Upper lobe of left lung (tissue), 6 donors: Measurements from ENCODE around the gene ARID5B. TPM values are rescaled to one million over a fixed set of nuclear protein-coding genes. Genes with fewer than 3 reads are reported as not detected.

Experiments
- ATAC-seq, 2 donors: fragments of 200-7000 bp; cut with Tn5 transposase; one replicate each; pipeline ENCODE4 v1.9.1; 2022; ENCODE audit warnings: mild to moderate bottlenecking in 2 of 2, moderate library complexity in 2 of 2; ENCODE audit not compliant: low FRiP score in 2 of 2
- DNase-seq, 2 donors: peaks; one replicate each; pipeline ENCODE4 v3.0.0-alpha.2; 2019 to 2020
- H3K27ac ChIP-seq, 4 donors: fragments of 200-600 bp; sonication (generic); one replicate each; pipeline ENCODE4 v1.5.1; 2016 to 2019
- H3K27me3 ChIP-seq, 4 donors: fragments of 200-600 bp; sonication (generic); one replicate each; pipeline ENCODE4 v1.5.1; 2017 to 2019
- H3K36me3 ChIP-seq, 4 donors: fragments of 200-600 bp; sonication (generic); one replicate each; pipeline ENCODE4 v1.5.1; 2016 to 2019
- H3K4me1 ChIP-seq, 4 donors: fragments of 200-600 bp; sonication (generic); one replicate each; pipeline ENCODE4 v1.5.1; 2018 to 2019
- H3K4me3 ChIP-seq, 4 donors: fragments of 200-600 bp; sonication (generic); one replicate each; pipeline ENCODE4 v1.5.1; 2017 to 2019; ENCODE audit warnings: mild to moderate bottlenecking in 2 of 4, moderate library complexity in 1 of 4
- H3K9me3 ChIP-seq, 4 donors: fragments of 200-600 bp; sonication (generic); one replicate each; pipeline ENCODE4 v1.5.1; 2018 to 2019
- EP300 ChIP-seq, 4 donors: sonication (generic); formaldehyde crosslinking; IDR thresholded peaks; one replicate each; pipeline ENCODE4 v1.5.1; 2017; ENCODE audit warnings: antibody characterized with exemption in 4 of 4, control low read depth in 2 of 4
- POLR2A ChIP-seq, 4 donors: fragments of 450-650 bp; IDR thresholded peaks; one replicate each; pipeline ENCODE4 v1.5.1; 2016 to 2017; ENCODE audit warnings: antibody characterized with exemption in 4 of 4, mild to moderate bottlenecking in 2 of 4
- POLR2AphosphoS5 ChIP-seq, 2 donors: sonication (generic); formaldehyde crosslinking; IDR thresholded peaks; one replicate each; pipeline ENCODE4 v1.5.1; 2017; ENCODE audit warnings: antibody characterized with exemption in 2 of 2
- WGBS, 2 donors: methylation state at CpG; one replicate each; pipeline ENCODE4 v1.1.5; 2017 to 2018; 5-methylcytosine and 5-hydroxymethylcytosine counted together
- total RNA-seq, 6 donors: library from RNA; depleted of rRNA in 4 of 6; stranded (reverse); fragments of >200 nt in 4 of 6; gene quantifications; one replicate each; pipeline versions ENCODE4 v1.1.0 to v1.2.1, GENCODE V29; 2016 to 2021
- TF ChIP-seq, protein P1 (sequence below), 6 experiments: fragments of 450-650 bp in 4 of 6; fragments of 200-600 bp in 2 of 6; sonication (generic) in 2 of 6; IDR thresholded peaks; one replicate each; pipeline ENCODE4 v1.5.1; 2016 to 2019; ENCODE audit warnings: antibody characterized with exemption in 6 of 6
- donor health status: DM: no; HTN: no; CAD: no; lungs with moderate emphysema.
- donor health status: DM: no; HTN: yes; CAD: no; lungs with severe emphysema.

Gene ARID5B
- total RNA-seq, 6 donors from 2014 or later, result 20.2 to 51.3 (median 28.4) TPM

- no peak overlapping the region for H3K4me3 ChIP-seq
- peak overlapping the region; percentile 84 to 93 (median 88) for H3K27ac ChIP-seq
- DNase-seq (no peak), ATAC-seq (no peak)
- no peak for TF ChIP-seq POLR2A (IDR thresholded peaks at IDR 0.05)
- TF ChIP-seq, protein P1, sequence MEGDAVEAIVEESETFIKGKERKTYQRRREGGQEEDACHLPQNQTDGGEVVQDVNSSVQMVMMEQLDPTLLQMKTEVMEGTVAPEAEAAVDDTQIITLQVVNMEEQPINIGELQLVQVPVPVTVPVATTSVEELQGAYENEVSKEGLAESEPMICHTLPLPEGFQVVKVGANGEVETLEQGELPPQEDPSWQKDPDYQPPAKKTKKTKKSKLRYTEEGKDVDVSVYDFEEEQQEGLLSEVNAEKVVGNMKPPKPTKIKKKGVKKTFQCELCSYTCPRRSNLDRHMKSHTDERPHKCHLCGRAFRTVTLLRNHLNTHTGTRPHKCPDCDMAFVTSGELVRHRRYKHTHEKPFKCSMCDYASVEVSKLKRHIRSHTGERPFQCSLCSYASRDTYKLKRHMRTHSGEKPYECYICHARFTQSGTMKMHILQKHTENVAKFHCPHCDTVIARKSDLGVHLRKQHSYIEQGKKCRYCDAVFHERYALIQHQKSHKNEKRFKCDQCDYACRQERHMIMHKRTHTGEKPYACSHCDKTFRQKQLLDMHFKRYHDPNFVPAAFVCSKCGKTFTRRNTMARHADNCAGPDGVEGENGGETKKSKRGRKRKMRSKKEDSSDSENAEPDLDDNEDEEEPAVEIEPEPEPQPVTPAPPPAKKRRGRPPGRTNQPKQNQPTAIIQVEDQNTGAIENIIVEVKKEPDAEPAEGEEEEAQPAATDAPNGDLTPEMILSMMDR (IDR thresholded peaks at IDR 0.05), result no peak
- H3K9me3 ChIP-seq, result no peaks in the 10 kb centered on the region
- peaks cover 0 to 10% (median 2%) of the 10 kb centered on the region in 4 donors for H3K36me3 ChIP-seq
- WGBS, 2 donors, result 76 to 82% methylated on average over 3 of the region's 3 CpGs
- peaks cover 38 to 69% (median 45%) of the 10 kb centered on the region in 4 donors for H3K4me1 ChIP-seq
- H3K27me3 ChIP-seq, result no peaks in the 10 kb centered on the region
Observed at GRCh38 chr10:62047228-62047892, 145.9 kb downstream of the ARID5B start.

DNA sequence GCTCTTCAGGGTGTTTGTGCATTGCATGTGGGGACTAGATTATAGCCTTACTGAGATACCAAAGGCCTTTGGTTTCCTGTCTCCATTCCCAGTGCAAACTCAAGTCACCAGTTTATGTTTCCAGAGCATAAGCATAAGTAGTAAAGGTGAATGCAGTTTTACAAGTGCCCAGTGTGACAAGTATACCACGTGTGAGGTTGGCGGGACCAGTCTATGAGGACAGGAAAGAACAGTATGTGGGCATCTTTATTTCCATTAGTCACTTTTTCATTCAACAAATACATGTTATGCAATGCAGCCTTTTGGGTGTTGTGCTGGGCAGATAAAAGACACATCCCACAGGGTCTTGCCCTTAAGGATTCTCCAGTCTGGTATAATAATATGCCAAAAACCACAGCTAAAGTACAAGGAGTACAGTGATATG is 146.5 kb downstream of the ARID5B start:
- no peaks in the 10 kb centered on the region for H3K27me3 ChIP-seq
- 45 to 58% methylated on average over 2 of the region's 2 CpGs for WGBS, 2 donors
- H3K9me3 ChIP-seq, result no peaks in the 10 kb centered on the region
- H3K4me3 ChIP-seq, result no peak overlapping the region
- ATAC-seq (peak in 1 of 2 donors; percentile 34), DNase-seq (peak in 1 of 2 donors; percentile 65)
- peaks cover 38 to 70% (median 46%) of the 10 kb centered on the region in 4 donors for H3K4me1 ChIP-seq
- peak overlapping the region; percentile 84 to 93 (median 88) for H3K27ac ChIP-seq
- peak in 1 of 2 donors; percentile 15 for TF ChIP-seq POLR2AphosphoS5 (IDR thresholded peaks at IDR 0.05)
- TF ChIP-seq EP300 (IDR thresholded peaks at IDR 0.05), result peak in 1 of 4 donors; percentile 28
- TF ChIP-seq POLR2A (IDR thresholded peaks at IDR 0.05), result no peak
- TF ChIP-seq, protein P1 (IDR thresholded peaks at IDR 0.05), result no peak
- peaks cover 0 to 16% (median 2%) of the 10 kb centered on the region in 4 donors for H3K36me3 ChIP-seq

DNA sequence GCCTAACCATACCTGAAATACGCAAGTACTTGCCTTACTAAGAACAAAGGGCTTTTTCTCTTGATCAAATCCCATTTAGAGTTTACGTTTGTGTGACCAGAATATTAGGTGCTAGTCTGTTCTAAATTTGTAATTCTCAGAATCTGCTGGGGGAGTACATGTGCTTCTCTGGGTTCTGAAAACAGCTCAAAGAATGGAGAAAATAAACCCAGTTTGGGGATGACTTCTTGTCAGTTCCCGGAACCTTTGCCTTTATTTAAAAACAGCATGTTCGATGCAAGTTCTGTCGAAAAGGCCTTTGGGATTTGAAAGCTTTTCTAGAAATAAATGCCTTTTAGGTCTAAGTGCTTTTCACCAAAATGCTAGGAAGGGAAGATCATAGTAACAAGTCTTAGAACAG is 147.0 kb downstream of the ARID5B start:
- WGBS, 2 donors, result 60 to 61% methylated on average over 5 of the region's 5 CpGs

GRCh38 chr10:62048919-62049623 is 147.6 kb downstream of the ARID5B start:
- peaks cover 38 to 73% (median 42%) of the 10 kb centered on the region in 4 donors for H3K4me1 ChIP-seq
- H3K27ac ChIP-seq, result peak overlapping the region; percentile 84 to 93 (median 88)

More for the DNA sequence above, 147.0 kb downstream of the ARID5B start:
- no peak for ATAC-seq
- Histone ChIP-seq H3K4me1 (peaks cover 38 to 73% (median 44%) of the 10 kb centered on the region in 4 donors), H3K4me3 (peak overlapping the region in 2 of 4 donors; percentile 37 to 51), H3K36me3 (peaks cover 0 to 20% (median 2%) of the 10 kb centered on the region in 4 donors), H3K27ac (peak overlapping the region; percentile 84 to 93 (median 88)), H3K27me3 (no peaks in the 10 kb centered on the region), H3K9me3 (no peaks in the 10 kb centered on the region)
- no peak for DNase-seq
- TF ChIP-seq EP300 (IDR thresholded peaks at IDR 0.05) (no peak), POLR2AphosphoS5 (IDR thresholded peaks at IDR 0.05) (no peak), POLR2A (IDR thresholded peaks at IDR 0.05) (no peak)
- TF ChIP-seq, protein P1 (IDR thresholded peaks at IDR 0.05), result no peak

More at GRCh38 chr10:62048919-62049623, 147.6 kb downstream of the ARID5B start:
- H3K36me3 ChIP-seq, result peaks cover 0 to 20% (median 2%) of the 10 kb centered on the region in 4 donors
- ATAC-seq, result peak; percentile 91 to 92
- no peaks in the 10 kb centered on the region for H3K27me3 ChIP-seq
- TF ChIP-seq EP300 (IDR thresholded peaks at IDR 0.05) (no peak), POLR2AphosphoS5 (IDR thresholded peaks at IDR 0.05) (peak; percentile 93 to 97), POLR2A (IDR thresholded peaks at IDR 0.05) (peak in 3 of 4 donors; percentile 67 to 95 (median 78))
- 26 to 31% methylated on average over 21 of the region's 21 CpGs for WGBS, 2 donors
- peak in 1 of 2 donors; percentile 84 for DNase-seq
- H3K4me3 ChIP-seq, result peak overlapping the region; percentile 37 to 51 (median 47)
- no peaks in the 10 kb centered on the region for H3K9me3 ChIP-seq
